HPDE6-E6E7 (cell line): ENCODE data around the gene ABCB10.

Source experiments
- DNase-seq: peaks from one replicate; pipeline ENCODE4 v3.0.0; 2011; ENCODE audit warnings: missing footprints; ENCODE audit errors: extremely low spot score

Gene ABCB10

GRCh38 chr1:229474509-229474908 lies 84.0 kb downstream of the ABCB10 start:
- no peak for DNase-seq

GRCh38 chr1:229471175-229471574 lies 87.3 kb downstream of the ABCB10 start:
- DNase-seq: no peak

- no peak for DNase-seq
These were observed 88.0 kb downstream of the ABCB10 start for GRCh38 chr1:229470406-229471043.

- no peak for DNase-seq
These were observed 91.6 kb downstream of the ABCB10 start for GRCh38 chr1:229466887-229467286.
